NT2/D1 (cell line): ENCODE results near the gene ACP7.
"Not testable (repeated sequence)": the region's sequence is repeated elsewhere in the genome, so short reads cannot be mapped to it uniquely, and the experiment has no call there.

Source experiments
- DNase-seq: peaks from one replicate; pipeline ENCODE4 v3.0.0-alpha.2; 2011; ENCODE audit warnings: low read depth, low spot score
- H3K27me3 ChIP-seq: 2 replicates; pipeline ENCODE4 v1.6.0; 2011; ENCODE audit warnings: mild to moderate bottlenecking; ENCODE audit not compliant: insufficient read length, insufficient read depth
- H3K36me3 ChIP-seq: 2 replicates; pipeline ENCODE4 v1.6.1; 2011; ENCODE audit warnings: mild to moderate bottlenecking, low read length, mixed read lengths; ENCODE audit not compliant: insufficient read depth, insufficient read length
- H3K4me1 ChIP-seq: 2 replicates; pipeline ENCODE4 v1.5.1; 2011; ENCODE audit not compliant: insufficient read depth, insufficient read length
- H3K4me3 ChIP-seq: 2 replicates; pipeline ENCODE4 v1.5.1; 2011; ENCODE audit warnings: low read depth; ENCODE audit not compliant: insufficient read length
- H3K9ac ChIP-seq: 2 replicates; pipeline ENCODE4 v1.6.0; 2011; ENCODE audit warnings: low read depth; ENCODE audit not compliant: insufficient read length
- H3K9me3 ChIP-seq: 2 replicates; pipeline ENCODE4 v1.5.1; 2011; ENCODE audit warnings: mild to moderate bottlenecking, low read length; ENCODE audit not compliant: insufficient read depth
- SUZ12 ChIP-seq: IDR thresholded peaks from 2 replicates; pipeline ENCODE4 v1.6.1; 2011; ENCODE audit not compliant: insufficient read length, insufficient read depth; ENCODE audit errors: extremely low read depth
- YY1 ChIP-seq: IDR thresholded peaks from 2 replicates; pipeline ENCODE4 v1.6.1; 2011; ENCODE audit not compliant: insufficient read length, insufficient read depth
- ZNF274 ChIP-seq: IDR thresholded peaks from 2 replicates; pipeline ENCODE4 v1.6.1; 2011; ENCODE audit warnings: mild to moderate bottlenecking, low read depth, low read length

ACP7 gene

DNA sequence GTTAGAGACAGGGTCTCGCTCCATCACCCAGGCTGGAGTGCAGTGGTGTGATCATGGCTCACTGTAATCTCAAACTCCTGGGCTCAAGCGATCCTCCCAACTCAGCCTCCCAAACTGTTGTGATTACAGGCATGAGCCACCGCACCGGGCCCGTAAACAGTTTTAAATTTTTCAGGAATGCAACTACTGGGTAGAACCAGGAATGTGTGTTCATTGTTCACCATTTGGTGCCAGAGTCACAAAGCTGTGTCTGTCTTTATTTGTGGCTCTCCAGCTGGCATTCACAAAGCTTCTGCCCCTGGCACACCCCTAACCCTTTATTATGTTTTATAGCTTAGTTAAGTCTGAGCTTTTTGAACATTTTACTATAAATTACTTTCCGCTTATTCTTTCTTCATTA, 19.8 kb upstream of the ACP7 start:
- no peaks in the 10 kb centered on the region for H3K9me3 ChIP-seq

DNA sequence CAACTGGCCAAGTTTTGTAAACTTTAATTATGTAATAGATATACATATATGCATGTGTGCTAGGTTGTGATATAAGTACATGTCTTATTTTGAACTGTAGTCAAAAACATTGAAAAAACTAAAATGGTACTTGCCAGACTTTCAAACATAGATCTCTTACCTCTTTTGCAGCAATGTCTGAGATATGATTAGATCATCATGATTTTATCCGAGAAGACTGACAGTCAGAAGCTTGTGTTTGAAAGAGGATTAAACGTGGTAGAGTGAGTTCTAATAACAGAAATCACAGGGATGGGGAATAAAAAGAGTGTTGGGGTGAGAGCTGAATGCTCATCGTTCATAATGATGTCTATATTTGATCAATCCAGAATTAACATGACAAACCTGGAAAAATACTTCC, 18.2 kb upstream of the ACP7 start:
- no peak for DNase-seq
- Histone ChIP-seq H3K9me3 (no peaks in the 10 kb centered on the region), H3K9ac (no peak overlapping the region), H3K27me3 (no peaks in the 10 kb centered on the region), H3K4me1 (peaks cover 3% of the 10 kb centered on the region), H3K4me3 (no peak overlapping the region), H3K36me3 (no peaks in the 10 kb centered on the region)
- no peak for TF ChIP-seq ZNF274
- no peak for TF ChIP-seq YY1
- no peak for TF ChIP-seq SUZ12

More for the DNA sequence above, 19.8 kb upstream of the ACP7 start:
- TF ChIP-seq YY1 = no peak
- no peak for TF ChIP-seq ZNF274
- TF ChIP-seq SUZ12 = no peak
- no peaks in the 10 kb centered on the region for H3K36me3 ChIP-seq
- no peaks in the 10 kb centered on the region for H3K27me3 ChIP-seq
- H3K9ac ChIP-seq = no peak overlapping the region
- no peak for DNase-seq
- H3K4me1 ChIP-seq = no peaks in the 10 kb centered on the region
- H3K4me3 ChIP-seq = no peak overlapping the region

DNA sequence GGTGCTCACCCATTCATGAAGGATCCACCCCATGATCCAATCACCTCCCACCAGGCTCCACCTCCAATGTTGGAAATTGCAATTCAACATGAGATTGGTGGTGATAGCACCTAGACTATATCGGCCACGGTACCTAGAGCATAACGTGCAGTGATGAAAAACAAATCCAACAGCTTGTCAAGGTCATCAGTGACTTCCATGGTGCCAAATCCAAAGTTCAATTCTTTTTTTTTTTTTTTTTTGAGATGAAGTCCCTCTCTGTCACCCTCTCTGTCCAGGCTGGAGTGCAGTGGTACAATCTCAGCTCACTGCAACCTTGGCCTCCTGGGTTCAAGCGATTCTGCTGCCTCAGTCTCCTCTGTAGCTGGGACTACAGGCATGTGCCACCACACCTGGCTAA, 17.1 kb upstream of the ACP7 start:
- Histone ChIP-seq H3K9ac (no peak overlapping the region), H3K36me3 (no peaks in the 10 kb centered on the region), H3K4me3 (no peak overlapping the region), H3K27me3 (no peaks in the 10 kb centered on the region), H3K9me3 (no peaks in the 10 kb centered on the region), H3K4me1 (peaks cover 3% of the 10 kb centered on the region)
- no peak for TF ChIP-seq ZNF274
- TF ChIP-seq YY1 = no peak
- no peak for TF ChIP-seq SUZ12
- no peak for DNase-seq

DNA sequence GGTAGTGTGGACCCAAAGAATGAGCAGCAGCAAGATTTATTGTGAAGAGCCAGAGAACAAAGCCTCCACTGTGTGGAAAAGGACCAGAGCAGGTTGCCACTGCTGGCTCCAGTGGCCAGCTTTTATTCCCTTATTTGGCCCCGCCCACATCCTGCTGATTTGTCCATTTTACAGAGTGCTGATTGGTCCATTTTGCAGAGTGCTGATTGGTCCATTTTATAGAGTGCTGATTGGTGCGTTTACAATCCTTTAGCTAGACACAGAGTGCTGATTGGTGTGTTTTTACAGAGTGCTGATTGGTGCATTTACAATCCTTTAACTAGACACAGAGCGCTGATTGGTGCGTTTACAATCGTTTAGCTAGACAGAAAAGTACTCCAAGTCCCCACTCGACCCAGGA, 15.9 kb upstream of the ACP7 start:
- not testable (repeated sequence) for H3K9ac ChIP-seq, H3K4me3 ChIP-seq, DNase-seq, H3K4me1 ChIP-seq, H3K36me3 ChIP-seq, H3K9me3 ChIP-seq, H3K27me3 ChIP-seq

DNA sequence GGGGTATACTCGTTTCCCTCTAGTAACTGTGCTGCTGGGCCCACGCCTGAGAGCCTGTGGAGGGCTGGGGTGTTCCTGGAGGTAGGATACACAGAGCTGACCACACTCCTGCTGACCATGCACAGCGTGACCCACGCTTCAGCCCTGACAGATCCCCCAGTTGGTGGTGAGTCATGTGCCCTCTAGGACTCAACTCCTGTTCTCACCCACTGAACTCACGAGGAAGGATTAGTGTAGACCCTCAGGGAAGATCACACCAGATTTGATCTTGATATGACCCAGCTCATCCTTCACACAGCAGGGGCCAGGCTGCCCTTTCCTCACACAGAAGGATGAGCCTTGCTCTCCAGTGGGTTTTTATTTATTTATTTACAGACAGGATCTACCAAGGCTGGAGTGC, 13.3 kb upstream of the ACP7 start:
- peaks cover 3% of the 10 kb centered on the region for H3K4me1 ChIP-seq
- no peak for DNase-seq
- no peaks in the 10 kb centered on the region for H3K9me3 ChIP-seq
- H3K36me3 ChIP-seq = no peaks in the 10 kb centered on the region
- no peaks in the 10 kb centered on the region for H3K27me3 ChIP-seq
- no peak overlapping the region for H3K4me3 ChIP-seq
- no peak overlapping the region for H3K9ac ChIP-seq
- TF ChIP-seq YY1 = no peak

DNA sequence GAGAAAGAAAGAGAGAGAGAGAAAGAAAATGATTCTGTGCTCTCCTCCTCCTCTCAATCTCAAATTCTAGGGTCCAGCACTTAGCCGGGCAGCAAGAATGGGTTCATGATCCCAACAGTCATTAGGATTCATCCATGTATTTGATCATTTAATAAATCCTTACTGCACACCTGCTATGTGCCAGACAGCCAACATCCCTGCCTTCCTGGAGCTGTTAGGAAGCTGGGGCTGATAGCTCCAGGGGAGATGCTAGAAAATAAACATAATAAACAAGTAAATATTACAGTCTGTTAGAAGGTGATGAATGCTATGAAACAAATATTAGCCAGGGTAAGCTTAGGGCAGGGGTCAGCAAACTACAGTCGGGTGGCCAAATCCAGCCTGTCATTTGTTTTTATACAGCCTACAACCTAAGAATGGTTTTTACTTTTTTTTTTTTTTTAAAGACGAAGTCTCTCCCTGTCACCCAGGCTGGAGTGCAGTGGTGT, 9.9 kb upstream of the ACP7 start:
- Histone ChIP-seq H3K9ac (no peak overlapping the region), H3K9me3 (no peaks in the 10 kb centered on the region), H3K4me3 (no peak overlapping the region), H3K27me3 (no peaks in the 10 kb centered on the region), H3K4me1 (peaks cover 3% of the 10 kb centered on the region), H3K36me3 (no peaks in the 10 kb centered on the region)
- no peak for DNase-seq
- TF ChIP-seq YY1 (no peak), SUZ12 (no peak), ZNF274 (no peak)

DNA sequence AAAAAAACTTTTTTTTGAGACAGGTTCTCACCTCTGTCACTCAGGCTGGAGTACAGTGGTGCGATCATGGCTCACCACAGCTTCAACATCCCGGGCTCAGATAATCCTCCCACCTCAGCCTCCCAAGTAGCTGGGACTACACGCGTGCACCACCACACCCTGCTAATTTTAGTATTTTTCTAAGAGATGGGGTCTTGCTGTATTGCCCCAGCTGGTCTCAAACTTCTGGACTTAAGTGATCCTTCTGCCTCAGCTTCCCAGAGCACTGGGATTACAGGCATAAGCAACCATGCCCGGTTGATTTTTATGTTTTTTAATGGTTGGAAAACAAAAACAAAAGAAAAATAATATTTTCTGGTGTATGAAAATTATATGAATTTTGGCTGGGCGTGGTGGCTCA, 9.2 kb upstream of the ACP7 start:
- no peak for DNase-seq
- no peaks in the 10 kb centered on the region for H3K36me3 ChIP-seq
- no peak for TF ChIP-seq SUZ12
- no peak for TF ChIP-seq ZNF274
- TF ChIP-seq YY1 = no peak
- H3K4me1 ChIP-seq = peaks cover 3% of the 10 kb centered on the region
- H3K9me3 ChIP-seq = no peaks in the 10 kb centered on the region
- no peak overlapping the region for H3K9ac ChIP-seq
- H3K4me3 ChIP-seq = no peak overlapping the region
- no peaks in the 10 kb centered on the region for H3K27me3 ChIP-seq

DNA sequence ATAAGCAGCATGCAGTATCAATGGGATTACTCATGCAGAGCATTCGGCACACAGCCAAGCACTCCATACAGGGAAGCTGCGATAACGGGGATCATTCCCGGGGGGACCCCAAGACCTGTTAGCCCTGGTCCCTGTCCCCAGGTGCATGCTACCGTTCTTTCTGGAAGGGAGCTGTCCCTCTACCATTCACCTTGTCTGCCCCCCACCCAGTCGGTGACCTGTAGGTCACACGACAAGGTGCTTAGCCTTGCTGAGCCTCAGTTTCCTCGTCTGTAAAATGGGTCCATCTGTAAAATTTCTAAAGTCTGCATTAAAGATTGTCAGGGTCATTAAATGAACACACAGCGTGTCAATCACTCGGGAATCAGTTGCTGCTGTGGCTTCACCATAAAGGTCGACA, 6.8 kb upstream of the ACP7 start:
- H3K9me3 ChIP-seq = no peaks in the 10 kb centered on the region
- no peaks in the 10 kb centered on the region for H3K4me1 ChIP-seq
- H3K4me3 ChIP-seq = no peak overlapping the region
- peaks cover 3% of the 10 kb centered on the region for H3K27me3 ChIP-seq
- TF ChIP-seq ZNF274 = no peak
- TF ChIP-seq SUZ12 = no peak
- no peak for TF ChIP-seq YY1
- H3K36me3 ChIP-seq = no peaks in the 10 kb centered on the region
- H3K9ac ChIP-seq = no peak overlapping the region
- DNase-seq = no peak
